H9 (cell line): ENCODE results near the gene HS3ST1. TPM values are rescaled to one million over a fixed set of nuclear protein-coding genes. Genes with fewer than 3 reads are reported as not detected.

ENCODE experiments used
- DNase-seq: peaks from one replicate; pipeline ENCODE4 v3.0.0-alpha.2; 2017
- H2AFZ ChIP-seq: one replicate; pipeline ENCODE4 v1.6.1; 2013; ENCODE audit warnings: mild to moderate bottlenecking, low read length, control low read depth, moderate library complexity
- H2AK5ac ChIP-seq: 2 replicates; pipeline ENCODE4 v1.6.1; 2013; ENCODE audit warnings: low read length, control low read depth, mixed read lengths; ENCODE audit not compliant: insufficient read length
- H2BK120ac ChIP-seq: one replicate; pipeline ENCODE4 v1.6.1; 2013; ENCODE audit warnings: low read depth, mild to moderate bottlenecking, low read length, control low read depth, inconsistent platforms; ENCODE audit not compliant: poor library complexity, severe bottlenecking
- H2BK12ac ChIP-seq: 2 replicates; pipeline ENCODE4 v1.6.1; 2013; ENCODE audit warnings: low read length, control low read depth, mixed read lengths, low read depth; ENCODE audit not compliant: insufficient read length
- H2BK15ac ChIP-seq: 2 replicates; pipeline ENCODE4 v1.6.1; 2013; ENCODE audit warnings: low read depth, low read length, control low read depth
- H2BK20ac ChIP-seq: one replicate; pipeline ENCODE4 v1.6.1; 2013; ENCODE audit warnings: low read depth, mild to moderate bottlenecking, low read length, control low read depth, inconsistent platforms; ENCODE audit not compliant: poor library complexity, severe bottlenecking
- H2BK5ac ChIP-seq: 2 replicates; pipeline ENCODE4 v1.6.1; 2013; ENCODE audit warnings: low read length, control low read depth, mixed read lengths; ENCODE audit not compliant: insufficient read length
- H3K14ac ChIP-seq: 2 replicates; pipeline ENCODE4 v1.6.1; 2013; ENCODE audit warnings: low read length, control low read depth; ENCODE audit not compliant: insufficient read depth
- H3K18ac ChIP-seq: 2 replicates; pipeline ENCODE4 v1.6.1; 2013; ENCODE audit warnings: low read depth, mild to moderate bottlenecking, mixed read lengths, low read length, control low read depth; ENCODE audit not compliant: insufficient read length
- H3K23ac ChIP-seq: 2 replicates; pipeline ENCODE4 v1.6.1; 2013; ENCODE audit warnings: low read length, control low read depth, mixed read lengths, low read depth; ENCODE audit not compliant: insufficient read length
- H3K23me2 ChIP-seq: 2 replicates; pipeline ENCODE4 v1.6.1; 2013; ENCODE audit warnings: low read depth, mild to moderate bottlenecking, mixed read lengths, low read length, control low read depth; ENCODE audit not compliant: insufficient read length, poor library complexity, severe bottlenecking
- H3K27ac ChIP-seq: 2 replicates; pipeline ENCODE4 v1.5.1; 2013; ENCODE audit warnings: low read length, control low read depth, mixed read lengths, low read depth; ENCODE audit not compliant: insufficient read length
- H3K27me3 ChIP-seq: 2 replicates; pipeline ENCODE4 v1.6.1; 2013; ENCODE audit warnings: low read length, control low read depth, inconsistent platforms; ENCODE audit not compliant: insufficient read depth
- H3K4ac ChIP-seq: 2 replicates; pipeline ENCODE4 v1.6.1; 2013; ENCODE audit warnings: low read depth, mild to moderate bottlenecking, control low read depth, inconsistent platforms, low read length, moderate library complexity
- H3K4me1 ChIP-seq: 2 replicates; pipeline ENCODE4 v1.6.1; 2013; ENCODE audit warnings: low read length, control low read depth, inconsistent platforms; ENCODE audit not compliant: insufficient read depth
- H3K4me2 ChIP-seq: 2 replicates; pipeline ENCODE4 v1.6.1; 2013; ENCODE audit warnings: low read length, control low read depth, mixed read lengths; ENCODE audit not compliant: insufficient read length, insufficient read depth
- H3K56ac ChIP-seq: 2 replicates; pipeline ENCODE4 v1.6.1; 2013; ENCODE audit warnings: low read depth, mild to moderate bottlenecking, mixed read lengths, low read length, control low read depth; ENCODE audit not compliant: insufficient read length
- H3K79me1 ChIP-seq: 2 replicates; pipeline ENCODE4 v1.6.1; 2013; ENCODE audit warnings: low read depth, mild to moderate bottlenecking, moderate library complexity, low read length, control low read depth, inconsistent platforms; ENCODE audit not compliant: insufficient read depth, poor library complexity, severe bottlenecking
- H3K79me2 ChIP-seq: 2 replicates; pipeline ENCODE4 v1.6.1; 2013; ENCODE audit warnings: low read length, control low read depth, inconsistent platforms; ENCODE audit not compliant: insufficient read depth
- H3K9ac ChIP-seq: 2 replicates; pipeline ENCODE4 v1.6.1; 2013; ENCODE audit warnings: low read length, control low read depth, mixed read lengths; ENCODE audit not compliant: insufficient read length; ENCODE audit errors: extremely low read depth
- H3K9me3 ChIP-seq: one replicate; pipeline ENCODE4 v1.6.1; 2013; ENCODE audit warnings: low read depth, low read length, inconsistent platforms; ENCODE audit not compliant: control insufficient read depth
- H3T11ph ChIP-seq: one replicate; pipeline ENCODE4 v1.6.1; 2013; ENCODE audit warnings: mild to moderate bottlenecking, low read length, control low read depth, inconsistent platforms
- H4K20me1 ChIP-seq: one replicate; pipeline ENCODE4 v1.6.1; 2013; ENCODE audit not compliant: control insufficient read depth, insufficient read length, insufficient read depth
- H4K5ac ChIP-seq: 2 replicates; pipeline ENCODE4 v1.6.1; 2013; ENCODE audit warnings: low read depth, mild to moderate bottlenecking, mixed read lengths, low read length, control low read depth; ENCODE audit not compliant: insufficient read length
- H4K8ac ChIP-seq: replicated peaks from 2 replicates; pipeline ENCODE4 v1.6.1; 2013; ENCODE audit warnings: low read length, control low read depth, mixed read lengths, low read depth; ENCODE audit not compliant: insufficient read length
- H4K91ac ChIP-seq: 2 replicates; pipeline ENCODE4 v1.6.1; 2013; ENCODE audit warnings: low read depth, mild to moderate bottlenecking, moderate library complexity, mixed read lengths, low read length, control low read depth; ENCODE audit not compliant: insufficient read length
- H3K27ac Mint-ChIP-seq, 3 experiments: 2 replicates in 2 of 3; 3 replicates in 1 of 3; pipeline ENCODE4 v1.8.0; 2020 to 2021; ENCODE audit warnings: mixed read lengths in 3 of 3, mild to moderate bottlenecking in 1 of 3, moderate library complexity in 1 of 3
- H3K27me3 Mint-ChIP-seq: 2 replicates; pipeline ENCODE4 v1.8.0; 2021; ENCODE audit warnings: low read depth, mild to moderate bottlenecking, moderate library complexity, mixed read lengths
- H3K36me3 Mint-ChIP-seq, 3 experiments: 2 replicates in 2 of 3; 3 replicates in 1 of 3; pipeline ENCODE4 v1.8.0; 2020 to 2021; ENCODE audit warnings: low read depth in 3 of 3, mixed read lengths in 3 of 3; ENCODE audit not compliant: insufficient read depth in 1 of 3
- H3K4me1 Mint-ChIP-seq, 2 experiments: 2 replicates each; pipeline ENCODE4 v1.8.0; 2020; ENCODE audit warnings: mixed read lengths in 2 of 2
- H3K4me3 Mint-ChIP-seq, 2 experiments: 2 replicates in 1 of 2; 3 replicates in 1 of 2; pipeline ENCODE4 v1.8.0; 2020 to 2021; ENCODE audit warnings: mild to moderate bottlenecking in 2 of 2, mixed read lengths in 2 of 2, moderate library complexity in 1 of 2
- H3K9me3 Mint-ChIP-seq, 2 experiments: 2 replicates in 1 of 2; 3 replicates in 1 of 2; pipeline ENCODE4 v1.8.0; 2020; ENCODE audit warnings: mild to moderate bottlenecking in 2 of 2, mixed read lengths in 2 of 2, moderate library complexity in 1 of 2
- total RNA-seq: library from RNA; stranded (reverse); gene quantifications from 2 replicates; pipeline ENCODE4 v1.2.1, GENCODE V29; 2021
- TF ChIP-seq, protein P1 (sequence below): fragments of 200-600 bp; sonication (generic); conservative IDR thresholded peaks from 3 replicates; pipeline ENCODE4 v1.8.0; 2021; ENCODE audit warnings: antibody characterized with exemption, mild to moderate bottlenecking

HS3ST1 gene
- total RNA-seq, 1 experiment from 2014 or later, result 0.04 TPM

DNA sequence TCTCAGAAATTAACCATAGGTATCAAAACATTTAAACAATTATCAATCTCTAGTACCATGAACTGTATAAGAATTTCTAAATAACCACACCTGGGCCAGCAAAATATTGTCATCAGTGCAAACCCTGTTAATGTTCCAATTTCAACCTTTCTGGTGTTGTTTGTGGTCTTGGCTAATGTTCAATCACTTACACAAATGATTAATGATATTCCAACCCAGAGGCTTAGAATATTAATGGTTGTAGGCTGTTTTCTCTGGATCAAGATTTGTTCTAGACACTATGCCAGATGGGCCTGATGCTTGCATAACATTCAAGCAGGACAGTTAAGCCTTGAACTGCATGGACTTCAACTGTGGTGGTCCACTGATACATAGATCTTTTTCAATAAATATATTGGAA, 69.1 kb downstream of the HS3ST1 start:
- no peak overlapping the region for H3K4me3 Mint-ChIP-seq
- Histone ChIP-seq H2BK20ac (no peak overlapping the region), H3K23me2 (no peaks in the 10 kb centered on the region), H2AFZ (no peak overlapping the region), H3K9me3 (no peaks in the 10 kb centered on the region), H3K27me3 (no peaks in the 10 kb centered on the region), H3K4me1 (no peaks in the 10 kb centered on the region), H3K23ac (no peak overlapping the region), H3K4me2 (no peak overlapping the region), H4K8ac (no peak overlapping the region), H4K91ac (no peak overlapping the region), H2BK15ac (no peak overlapping the region), H3T11ph (no peak overlapping the region), H2BK120ac (no peak overlapping the region), H3K27ac (no peak overlapping the region), H3K9ac (no peak overlapping the region), H4K20me1 (no peaks in the 10 kb centered on the region), H3K18ac (no peak overlapping the region), H3K56ac (no peak overlapping the region), H4K5ac (no peak overlapping the region), H3K79me2 (no peaks in the 10 kb centered on the region), H3K79me1 (no peaks in the 10 kb centered on the region), H3K4ac (no peak overlapping the region), H2BK5ac (no peak overlapping the region), H3K14ac (no peak overlapping the region), H2AK5ac (no peak overlapping the region), H2BK12ac (no peak overlapping the region)
- no peak overlapping the region for H3K27ac Mint-ChIP-seq
- H3K9me3 Mint-ChIP-seq, result peaks cover 4 to 8% of the 10 kb centered on the region in 2 experiments; a peak in 4 of 5 replicates
- H3K27me3 Mint-ChIP-seq, result no peaks in the 10 kb centered on the region
- H3K4me1 Mint-ChIP-seq, result peaks cover 3 to 11% of the 10 kb centered on the region in 2 experiments; a peak in 2 of 4 replicates
- TF ChIP-seq, protein P1, sequence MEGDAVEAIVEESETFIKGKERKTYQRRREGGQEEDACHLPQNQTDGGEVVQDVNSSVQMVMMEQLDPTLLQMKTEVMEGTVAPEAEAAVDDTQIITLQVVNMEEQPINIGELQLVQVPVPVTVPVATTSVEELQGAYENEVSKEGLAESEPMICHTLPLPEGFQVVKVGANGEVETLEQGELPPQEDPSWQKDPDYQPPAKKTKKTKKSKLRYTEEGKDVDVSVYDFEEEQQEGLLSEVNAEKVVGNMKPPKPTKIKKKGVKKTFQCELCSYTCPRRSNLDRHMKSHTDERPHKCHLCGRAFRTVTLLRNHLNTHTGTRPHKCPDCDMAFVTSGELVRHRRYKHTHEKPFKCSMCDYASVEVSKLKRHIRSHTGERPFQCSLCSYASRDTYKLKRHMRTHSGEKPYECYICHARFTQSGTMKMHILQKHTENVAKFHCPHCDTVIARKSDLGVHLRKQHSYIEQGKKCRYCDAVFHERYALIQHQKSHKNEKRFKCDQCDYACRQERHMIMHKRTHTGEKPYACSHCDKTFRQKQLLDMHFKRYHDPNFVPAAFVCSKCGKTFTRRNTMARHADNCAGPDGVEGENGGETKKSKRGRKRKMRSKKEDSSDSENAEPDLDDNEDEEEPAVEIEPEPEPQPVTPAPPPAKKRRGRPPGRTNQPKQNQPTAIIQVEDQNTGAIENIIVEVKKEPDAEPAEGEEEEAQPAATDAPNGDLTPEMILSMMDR, result no peak
- DNase-seq, result no peak
- H3K36me3 Mint-ChIP-seq, result peaks cover 4 to 5% (median 4%) of the 10 kb centered on the region in 3 experiments; a peak in 3 of 7 replicates
